HCT116 (cell line): ENCODE measurements around the gene PPIL3. TPM values are rescaled to one million over a fixed set of nuclear protein-coding genes. Genes with fewer than 3 reads are reported as not detected.
A peak's percentile ranks its signal among the peaks of the same experiment; 100 is the strongest.

ENCODE experiments used
- ATAC-seq: fragments of 200-7000 bp; cut with Tn5 transposase; 2 replicates; pipeline ENCODE4 v1.9.1; 2020; ENCODE audit warnings: mild to moderate bottlenecking, moderate library complexity
- BruUV-seq: library from RNA; stranded (reverse); fragments of 400-500 nt; replicated peaks from 2 replicates; lab custom pipeline; 2021; lab: Mats Ljungman, UMichigan
- CTCF ChIA-PET: fragments of 300-600 bp; sonication (Branson Sonifier 250); formaldehyde crosslinking; loops from one replicate; lab custom pipeline; 2021; ENCODE audit warnings: antibody characterized with exemption; lab: Charles Lee
- POLR2A ChIA-PET: fragments of 300-600, 350-600 bp; sonication (Branson Sonifier 250); formaldehyde crosslinking; loops from one replicate; lab custom pipeline; 2021; ENCODE audit warnings: antibody characterized with exemption; lab: Charles Lee
- RAD21 ChIA-PET, 2 experiments: fragments of 300-600 bp; sonication (Branson Sonifier 250); formaldehyde crosslinking; loops; one replicate each; lab custom pipeline; 2023; ENCODE audit warnings: low total read pairs in 2 of 2; ENCODE audit not compliant: uncharacterized antibody in 2 of 2, unreplicated experiment in 2 of 2, low non-redundant PET in 1 of 2; lab: Charles Lee
- DNase-seq: peaks from one replicate; pipeline ENCODE4 v3.0.0-alpha.2; 2010; ENCODE audit warnings: low read depth, low spot score
- H2AFZ ChIP-seq: fragments of 200-600 bp; shearing (Covaris generic), sonication (generic); 2 replicates; pipeline ENCODE4 v1.6.1; 2017; ENCODE audit warnings: low read depth, mixed run types, mixed read lengths, antibody characterized with exemption, low read length; ENCODE audit not compliant: poor library complexity, severe bottlenecking
- H3K27ac ChIP-seq: 2 replicates; pipeline ENCODE4 v1.5.1; 2012; ENCODE audit warnings: low read depth, low read length
- H3K27me3 ChIP-seq: fragments of 200-600 bp; sonication (generic); 2 replicates; pipeline ENCODE4 v1.6.1; 2016; ENCODE audit warnings: mixed run types, low read length, mixed read lengths; ENCODE audit not compliant: insufficient read depth
- H3K36me3 ChIP-seq, 2 experiments: fragments of 200-500 bp in 1 of 2; fragments of 200-600 bp in 1 of 2; sonication (Bioruptor generic) in 1 of 2; sonication (generic) in 1 of 2; 2 replicates each; pipeline versions ENCODE4 v1.5.1 to v1.6.1; 2014 to 2016; ENCODE audit warnings: low read length in 2 of 2, inconsistent platforms in 1 of 2, mixed read lengths in 1 of 2, mixed run types in 1 of 2; ENCODE audit not compliant: insufficient read depth in 2 of 2, control insufficient read depth in 1 of 2
- H3K4me1 ChIP-seq, 2 experiments: fragments of 200-600 bp in 1 of 2; sonication (generic) in 1 of 2; 2 replicates each; pipeline versions ENCODE4 v1.5.1 to v1.6.1; 2012 to 2017; ENCODE audit warnings: low read length in 2 of 2, inconsistent platforms in 1 of 2, mild to moderate bottlenecking in 1 of 2, mixed read lengths in 1 of 2, mixed run types in 1 of 2, moderate library complexity in 1 of 2; ENCODE audit not compliant: insufficient read depth in 2 of 2, control insufficient read depth in 1 of 2
- H3K4me2 ChIP-seq: fragments of 200-600 bp; sonication (generic); 2 replicates; pipeline ENCODE4 v1.6.1; 2017; ENCODE audit warnings: mixed run types, low read length, mixed read lengths
- H3K4me3 ChIP-seq, 2 experiments: fragments of 200-600 bp in 1 of 2; sonication (generic) in 1 of 2; replicated peaks in 1 of 2; 2 replicates each; pipeline ENCODE4 v1.5.1; 2011 to 2016; ENCODE audit warnings: low read length in 2 of 2, control low read depth in 1 of 2, low read depth in 1 of 2, mild to moderate bottlenecking in 1 of 2, mixed read lengths in 1 of 2, mixed run types in 1 of 2
- H3K79me2 ChIP-seq: fragments of 200-600 bp; sonication (generic); 2 replicates; pipeline ENCODE4 v1.6.1; 2017; ENCODE audit warnings: mild to moderate bottlenecking, mixed run types, low read length, moderate library complexity, mixed read lengths; ENCODE audit not compliant: insufficient read depth
- H3K9ac ChIP-seq: fragments of 200-600 bp; sonication (generic); 2 replicates; pipeline ENCODE4 v1.6.1; 2016; ENCODE audit warnings: low read length, mixed read lengths
- H3K9me2 ChIP-seq: fragments of 200-600 bp; sonication (generic), shearing (Covaris generic); 2 replicates; pipeline ENCODE4 v1.6.1; 2017; ENCODE audit warnings: mixed run types, mild to moderate bottlenecking, moderate library complexity; ENCODE audit not compliant: insufficient read depth
- H3K9me3 ChIP-seq, 2 experiments: fragments of 200-500 bp in 1 of 2; fragments of 200-600 bp in 1 of 2; sonication (Bioruptor generic) in 1 of 2; sonication (generic) in 1 of 2; 2 replicates each; pipeline ENCODE4 v1.6.1; 2014 to 2017; ENCODE audit warnings: low read length in 2 of 2, mixed read lengths in 2 of 2, inconsistent platforms in 1 of 2, low read depth in 1 of 2, mild to moderate bottlenecking in 1 of 2, mixed run types in 1 of 2, moderate library complexity in 1 of 2; ENCODE audit not compliant: control insufficient read depth in 1 of 2, insufficient read depth in 1 of 2
- H4K20me1 ChIP-seq: fragments of 200-600 bp; sonication (generic), shearing (Covaris generic); 2 replicates; pipeline ENCODE4 v1.6.1; 2017; ENCODE audit warnings: mixed run types, mild to moderate bottlenecking, moderate library complexity; ENCODE audit not compliant: insufficient read depth
- CBX3 ChIP-seq: IDR thresholded peaks from 2 replicates; pipeline ENCODE4 v1.6.1; 2012; ENCODE audit warnings: low read depth
- CEBPB ChIP-seq: IDR thresholded peaks from 2 replicates; pipeline ENCODE4 v1.6.1; 2012; ENCODE audit warnings: low read depth
- EGR1 ChIP-seq: IDR thresholded peaks from 2 replicates; pipeline ENCODE4 v1.6.1; 2012; ENCODE audit warnings: low read depth
- ELF1 ChIP-seq: IDR thresholded peaks from 2 replicates; pipeline ENCODE4 v1.6.1; 2012; ENCODE audit warnings: low read depth, borderline replicate concordance
- FOSL1 ChIP-seq: IDR thresholded peaks from 2 replicates; pipeline ENCODE4 v1.6.1; 2012; ENCODE audit warnings: low read depth
- JUND ChIP-seq: IDR thresholded peaks from 2 replicates; pipeline ENCODE4 v1.6.1; 2012
- POLR2A ChIP-seq: IDR thresholded peaks from 2 replicates; pipeline ENCODE4 v1.7.0; 2011; ENCODE audit warnings: borderline replicate concordance; ENCODE audit not compliant: insufficient read depth, insufficient read length; ENCODE audit errors: extremely low read depth
- POLR2AphosphoS5 ChIP-seq: IDR thresholded peaks from 2 replicates; pipeline ENCODE4 v1.6.1; 2011; ENCODE audit warnings: mild to moderate bottlenecking, low read depth, low read length, moderate library complexity
- SP1 ChIP-seq: IDR thresholded peaks from 2 replicates; pipeline ENCODE4 v1.6.1; 2012; ENCODE audit warnings: low read depth
- SRF ChIP-seq: IDR thresholded peaks from 2 replicates; pipeline ENCODE4 v1.6.1; 2012; ENCODE audit warnings: low read depth
- TCF7L2 ChIP-seq: IDR thresholded peaks from 2 replicates; pipeline ENCODE4 v1.7.0; 2011; ENCODE audit warnings: borderline replicate concordance, inconsistent platforms; ENCODE audit not compliant: insufficient read depth, insufficient read length; ENCODE audit errors: extremely low read depth
- YY1 ChIP-seq: IDR thresholded peaks from 2 replicates; pipeline ENCODE4 v1.6.1; 2011; ENCODE audit warnings: low read length, low read depth, moderate library complexity, mild to moderate bottlenecking; ENCODE audit not compliant: insufficient replicate concordance; ENCODE audit errors: extremely low read depth
- ZFX ChIP-seq: fragments of 450-650 bp; IDR thresholded peaks from 2 replicates; pipeline ENCODE4 v1.6.1; 2017
- ZNF274 ChIP-seq: fragments of 200-500 bp; sonication (Bioruptor generic); IDR thresholded peaks from 2 replicates; pipeline ENCODE4 v1.6.1; 2014; ENCODE audit warnings: mild to moderate bottlenecking, low read depth, low read length, inconsistent platforms
- intact Hi-C: fragments of 100-400 bp; cut with micrococcal nuclease; formaldehyde crosslinking; loops from 2 replicates; pipeline ENCODE4 v1.10.0; 2022
- total RNA-seq: library from RNA; stranded (reverse); gene quantifications from one replicate; pipeline ENCODE4 v1.2.1, GENCODE V29; 2021; ENCODE audit not compliant: unreplicated experiment
- TF ChIP-seq, protein P1 (sequence below): IDR thresholded peaks from 2 replicates; pipeline ENCODE4 v1.6.1; 2012
- TF ChIP-seq, protein P2 (sequence below): IDR thresholded peaks from 2 replicates; pipeline ENCODE4 v1.6.1; 2012; ENCODE audit warnings: low read depth
- TF ChIP-seq, protein P3 (sequence below): IDR thresholded peaks from 2 replicates; pipeline ENCODE4 v1.6.1; 2012

The PPIL3 gene
- total RNA-seq, 1 experiment from 2014 or later, result 55.9 TPM

DNA sequence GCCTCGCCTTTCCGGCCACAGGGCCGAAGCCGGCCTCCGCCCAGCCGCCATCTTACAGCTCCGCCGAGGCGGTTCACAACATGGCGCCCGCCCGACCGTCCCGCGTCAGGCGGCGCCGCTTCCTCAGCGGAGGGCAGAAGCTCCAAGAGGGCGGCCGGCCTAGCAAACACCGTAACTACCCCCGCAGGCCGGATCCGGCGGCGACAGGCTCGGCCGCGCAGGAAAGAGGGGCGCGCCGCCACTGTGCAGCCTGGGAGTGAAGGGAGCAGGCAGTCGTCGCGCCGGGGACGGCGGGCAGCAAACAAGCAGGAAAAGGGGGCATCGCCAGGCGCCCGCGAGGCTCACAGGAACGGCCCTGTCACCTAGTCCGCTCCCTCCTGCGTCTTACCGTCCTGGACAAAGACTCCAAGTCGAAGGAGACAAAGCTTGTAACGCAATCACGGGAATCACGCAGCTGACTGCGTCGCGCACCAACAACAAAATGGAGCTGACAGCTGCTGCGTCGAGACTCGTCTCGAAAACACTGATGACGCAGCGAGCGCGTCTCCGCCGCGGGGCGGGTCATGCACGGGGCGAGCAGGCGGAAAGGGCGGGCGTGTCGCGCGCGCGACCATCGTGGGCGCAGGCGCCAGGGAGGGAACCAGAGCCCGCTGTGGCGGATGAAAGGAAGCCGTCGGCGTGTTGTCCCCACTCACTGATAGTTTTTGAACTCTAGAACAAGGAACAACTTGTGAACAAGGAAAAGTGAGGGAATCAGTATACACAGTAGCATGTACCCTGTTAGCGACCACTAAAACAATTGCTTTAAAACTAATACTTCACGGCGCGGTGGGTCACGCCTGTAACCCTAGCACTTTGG lies 24.5 kb downstream of the PPIL3 start, which contains the start of gene CLK1 (continued):
- TF ChIP-seq FOSL1 (no peak), SRF (no peak), EGR1 (peak; percentile 80), POLR2A (peak; percentile 95), CBX3 (peak; percentile 78)
- TF ChIP-seq, protein P1, sequence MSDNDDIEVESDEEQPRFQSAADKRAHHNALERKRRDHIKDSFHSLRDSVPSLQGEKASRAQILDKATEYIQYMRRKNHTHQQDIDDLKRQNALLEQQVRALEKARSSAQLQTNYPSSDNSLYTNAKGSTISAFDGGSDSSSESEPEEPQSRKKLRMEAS, result peak; percentile 87

DNA sequence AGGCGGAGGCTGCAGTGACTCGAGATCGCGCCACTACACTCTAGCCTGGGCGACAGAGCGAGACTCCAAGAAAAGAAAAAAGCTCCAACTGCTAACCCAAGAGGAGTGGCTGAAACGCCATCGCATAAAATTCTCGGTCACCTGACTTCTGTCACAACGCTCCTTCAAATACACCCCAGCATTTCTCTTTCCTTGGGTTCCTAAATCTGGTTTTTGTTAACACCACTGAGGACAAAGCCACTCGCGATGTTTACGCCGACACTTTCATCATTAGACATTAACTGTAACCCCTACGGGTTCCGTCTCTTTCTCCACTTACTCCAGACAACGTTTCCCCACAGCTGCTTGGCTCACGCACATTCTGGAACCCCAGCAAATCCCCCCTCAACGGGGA lies 25.1 kb downstream of the PPIL3 start:
- Histone ChIP-seq H3K27me3 (no peaks in the 10 kb centered on the region), H2AFZ (no peak overlapping the region)
- CTCF ChIA-PET, result interaction anchor here (1.0 kb wide), 1 partner anchor 161 kb away, joined by 3 read pairs; no protein-coding TSS in a partner anchor

More for the DNA sequence above, 25.1 kb downstream of the PPIL3 start:
- TF ChIP-seq ZNF274 (no peak), EGR1 (no peak), JUND (no peak), ZFX (no peak; the same call in 1 of the 2 replicates), TCF7L2 (no peak), CEBPB (no peak), POLR2A (no peak), FOSL1 (no peak), ELF1 (no peak), YY1 (no peak), CBX3 (no peak), SP1 (no peak), POLR2AphosphoS5 (no peak)
- TF ChIP-seq, protein P2, sequence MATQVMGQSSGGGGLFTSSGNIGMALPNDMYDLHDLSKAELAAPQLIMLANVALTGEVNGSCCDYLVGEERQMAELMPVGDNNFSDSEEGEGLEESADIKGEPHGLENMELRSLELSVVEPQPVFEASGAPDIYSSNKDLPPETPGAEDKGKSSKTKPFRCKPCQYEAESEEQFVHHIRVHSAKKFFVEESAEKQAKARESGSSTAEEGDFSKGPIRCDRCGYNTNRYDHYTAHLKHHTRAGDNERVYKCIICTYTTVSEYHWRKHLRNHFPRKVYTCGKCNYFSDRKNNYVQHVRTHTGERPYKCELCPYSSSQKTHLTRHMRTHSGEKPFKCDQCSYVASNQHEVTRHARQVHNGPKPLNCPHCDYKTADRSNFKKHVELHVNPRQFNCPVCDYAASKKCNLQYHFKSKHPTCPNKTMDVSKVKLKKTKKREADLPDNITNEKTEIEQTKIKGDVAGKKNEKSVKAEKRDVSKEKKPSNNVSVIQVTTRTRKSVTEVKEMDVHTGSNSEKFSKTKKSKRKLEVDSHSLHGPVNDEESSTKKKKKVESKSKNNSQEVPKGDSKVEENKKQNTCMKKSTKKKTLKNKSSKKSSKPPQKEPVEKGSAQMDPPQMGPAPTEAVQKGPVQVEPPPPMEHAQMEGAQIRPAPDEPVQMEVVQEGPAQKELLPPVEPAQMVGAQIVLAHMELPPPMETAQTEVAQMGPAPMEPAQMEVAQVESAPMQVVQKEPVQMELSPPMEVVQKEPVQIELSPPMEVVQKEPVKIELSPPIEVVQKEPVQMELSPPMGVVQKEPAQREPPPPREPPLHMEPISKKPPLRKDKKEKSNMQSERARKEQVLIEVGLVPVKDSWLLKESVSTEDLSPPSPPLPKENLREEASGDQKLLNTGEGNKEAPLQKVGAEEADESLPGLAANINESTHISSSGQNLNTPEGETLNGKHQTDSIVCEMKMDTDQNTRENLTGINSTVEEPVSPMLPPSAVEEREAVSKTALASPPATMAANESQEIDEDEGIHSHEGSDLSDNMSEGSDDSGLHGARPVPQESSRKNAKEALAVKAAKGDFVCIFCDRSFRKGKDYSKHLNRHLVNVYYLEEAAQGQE, result no peak
- TF ChIP-seq, protein P3, sequence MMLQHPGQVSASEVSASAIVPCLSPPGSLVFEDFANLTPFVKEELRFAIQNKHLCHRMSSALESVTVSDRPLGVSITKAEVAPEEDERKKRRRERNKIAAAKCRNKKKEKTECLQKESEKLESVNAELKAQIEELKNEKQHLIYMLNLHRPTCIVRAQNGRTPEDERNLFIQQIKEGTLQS, result no peak
- no TSS peak for BruUV-seq
- ChIA-PET RAD21 (no interaction called here), POLR2A (interaction anchor here (1.0 to 2.7 kb wide), 7 partner anchors 19 to 287 kb away, joined by 3 to 19 read pairs (median 3); partner anchors contain the start of genes NIF3L1 and PPIL3)
- peak overlapping the region; percentile 97 for H3K27ac ChIP-seq
- H3K9me3 ChIP-seq, result no peaks in the 10 kb centered on the region
- H3K4me3 ChIP-seq, result peak overlapping the region; percentile 90 to 96
- peaks cover 20 to 32% of the 10 kb centered on the region in 2 experiments for H3K36me3 ChIP-seq
- peaks cover 6 to 23% of the 10 kb centered on the region in 2 experiments; a peak in 3 of 4 replicates for H3K4me1 ChIP-seq
- ATAC-seq (peak; percentile 28), DNase-seq (no peak)
- H3K4me2 ChIP-seq, result peak overlapping the region; percentile 78
- H3K9ac ChIP-seq, result peak overlapping the region; percentile 94
- no peaks in the 10 kb centered on the region for H3K9me2 ChIP-seq
- intact Hi-C loops, result loop anchor here (2.0 to 5.0 kb wide), 3 partner anchors 25 to 151 kb away; partner anchors contain the start of genes BZW1, NIF3L1 and PPIL3
- peaks cover 56% of the 10 kb centered on the region for H3K79me2 ChIP-seq
- H4K20me1 ChIP-seq, result 0 out of 2 replicates have a peak, but pooled peaks cover 3% of the 10 kb centered on the region
